Measurements from ENCODE around the gene CFAP206.
A peak's percentile ranks its signal among the peaks of the same experiment; 100 is the strongest.

CFAP206 gene, protein sequence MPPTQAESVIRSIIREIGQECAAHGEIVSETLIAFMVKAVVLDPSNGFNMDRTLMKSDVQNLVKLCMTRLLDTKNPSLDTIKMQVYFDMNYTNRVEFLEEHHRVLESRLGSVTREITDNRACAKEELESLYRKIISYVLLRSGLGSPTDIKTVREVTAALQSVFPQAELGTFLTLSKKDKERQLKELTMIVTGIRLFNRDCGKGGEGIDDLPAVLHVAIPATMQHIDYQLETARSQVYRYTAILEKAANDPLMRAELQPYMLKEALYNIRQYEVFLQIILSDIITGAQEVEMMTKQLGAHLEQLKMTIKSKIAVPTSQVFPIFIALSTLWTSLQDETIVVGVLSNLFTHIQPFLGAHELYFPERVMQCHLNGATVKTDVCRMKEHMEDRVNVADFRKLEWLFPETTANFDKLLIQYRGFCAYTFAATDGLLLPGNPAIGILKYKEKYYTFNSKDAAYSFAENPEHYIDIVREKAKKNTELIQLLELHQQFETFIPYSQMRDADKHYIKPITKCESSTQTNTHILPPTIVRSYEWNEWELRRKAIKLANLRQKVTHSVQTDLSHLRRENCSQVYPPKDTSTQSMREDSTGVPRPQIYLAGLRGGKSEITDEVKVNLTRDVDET

GRCh38 chr6:87407901-87408720 is at the start of gene CFAP206:
CFAP206 (plus strand) TSS chr6:87407972; CDS start chr6:87409840, 1,868 bp downstream.
- DNase-seq (ENCODE audit: low read depth): peak; percentile 58

DNA sequence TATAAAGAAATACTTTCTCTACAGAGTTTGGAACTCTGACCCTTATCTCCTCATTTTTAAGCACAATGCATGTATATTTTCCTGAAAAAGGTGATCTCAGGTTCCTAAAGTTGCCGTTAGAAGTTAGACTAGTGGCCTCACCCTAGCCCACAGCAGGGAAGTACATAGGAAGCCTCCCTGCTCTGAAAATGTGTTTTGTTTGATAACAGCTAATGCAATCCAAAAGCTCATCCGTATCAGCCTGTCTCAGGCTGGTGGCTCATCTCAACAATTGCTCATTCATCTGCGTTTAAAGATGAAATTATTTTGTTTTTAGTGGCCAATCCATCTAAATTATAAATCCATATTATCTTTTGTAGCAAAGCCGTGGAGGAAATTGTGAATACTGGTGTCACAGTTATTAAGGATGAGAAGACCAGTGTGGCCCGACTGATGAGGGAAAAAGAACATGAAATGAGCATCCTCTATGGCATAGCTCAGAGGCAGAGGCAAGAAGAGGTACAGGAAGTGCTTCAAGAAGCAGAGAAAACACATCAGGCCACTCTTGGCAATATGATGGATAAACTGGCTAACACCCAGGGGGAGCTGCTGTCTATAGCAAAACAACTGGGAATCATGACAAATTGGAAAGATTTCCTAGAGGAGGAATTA is 43.0 kb upstream of the CFAP206 start:
- DNase-seq (ENCODE audit: low read depth): no peak

- no peak for DNase-seq (ENCODE audit: low read depth)
Observed at GRCh38 chr6:87366072-87366827, 41.5 kb upstream of the CFAP206 start.

GRCh38 chr6:87366899-87367298 is 40.9 kb upstream of the CFAP206 start:
- no peak for DNase-seq (ENCODE audit: low read depth)

DNA sequence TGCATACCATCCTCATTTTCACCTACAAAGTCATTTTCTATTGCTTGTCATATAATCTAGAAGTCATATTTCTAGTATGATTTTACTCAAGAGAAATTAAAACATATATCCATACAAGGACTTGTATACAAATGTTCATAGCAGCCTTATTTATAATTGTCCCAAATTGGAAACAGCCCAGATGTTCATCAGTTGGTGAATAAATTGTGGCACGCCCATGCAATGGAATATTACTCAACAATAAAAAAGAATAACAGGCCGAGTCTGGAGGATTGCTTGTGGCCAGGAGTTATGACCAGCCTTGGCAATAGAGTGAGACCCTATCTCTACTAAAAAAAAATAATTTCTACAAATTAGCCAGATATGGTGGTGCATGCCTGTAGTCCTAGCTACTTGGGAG is 34.4 kb upstream of the CFAP206 start:
- no peak for DNase-seq (ENCODE audit: low read depth)

DNA sequence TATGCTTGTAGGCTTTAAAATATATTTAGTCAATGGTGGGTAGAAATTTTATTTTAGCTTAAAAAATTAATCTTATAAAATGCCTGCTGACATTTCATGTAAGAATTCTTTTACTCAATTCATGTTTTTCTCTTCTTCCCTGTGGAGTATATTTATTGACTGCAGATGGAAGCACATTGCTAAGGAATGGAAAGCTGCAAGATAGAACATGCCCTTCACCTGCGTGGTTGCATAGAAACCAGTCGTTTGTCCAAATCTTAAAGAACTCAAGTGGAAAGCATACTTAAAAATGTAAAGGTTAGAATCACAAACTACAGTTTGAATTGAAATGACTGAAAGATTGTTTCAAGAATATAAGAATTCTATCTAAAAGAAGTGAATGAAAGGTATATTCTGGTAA is 32.5 kb upstream of the CFAP206 start:
- DNase-seq (ENCODE audit: low read depth): no peak

DNA sequence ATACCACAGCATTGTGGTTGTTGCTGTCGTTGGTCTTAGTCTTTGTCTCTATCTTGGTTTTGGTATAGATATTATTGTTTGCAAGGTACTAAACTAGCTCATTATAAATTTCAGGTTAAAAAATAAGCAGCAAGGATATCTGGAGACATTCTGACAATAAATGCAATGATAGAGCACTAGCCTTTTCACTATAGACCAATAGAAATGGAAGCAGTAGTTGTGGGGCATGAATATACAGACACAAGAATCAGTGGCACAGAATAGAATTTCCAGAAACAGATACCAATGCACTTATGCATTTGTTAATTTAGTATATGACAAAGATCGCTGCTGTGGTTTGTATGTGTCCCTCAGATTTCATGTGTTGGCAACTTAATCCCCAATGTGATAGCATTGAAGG is 31.1 kb upstream of the CFAP206 start:
- DNase-seq (ENCODE audit: low read depth): no peak

GRCh38 chr6:87378947-87379346 is 28.8 kb upstream of the CFAP206 start:
- DNase-seq (ENCODE audit: low read depth): no peak

GRCh38 chr6:87382861-87383260 is 24.9 kb upstream of the CFAP206 start:
- no peak for DNase-seq (ENCODE audit: low read depth)

DNA sequence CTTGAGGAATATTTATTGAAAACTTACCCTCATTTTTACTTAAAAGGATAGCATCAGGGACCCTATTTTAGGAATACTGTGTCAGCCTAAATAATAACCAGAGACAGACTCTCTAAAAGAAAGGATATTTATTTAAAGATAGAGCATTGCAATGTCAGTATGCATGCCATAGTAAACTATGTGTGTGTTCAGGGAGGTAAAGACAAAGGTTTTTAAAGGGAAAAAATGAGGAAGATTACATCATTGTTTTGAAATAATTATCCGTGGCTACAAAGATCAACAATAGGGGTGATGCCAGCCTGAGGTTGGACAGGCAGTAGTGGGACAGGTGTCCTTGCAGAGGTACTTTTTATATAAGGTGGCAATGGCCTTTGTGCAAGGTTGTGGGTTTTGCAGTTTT is 23.7 kb upstream of the CFAP206 start:
- no peak for DNase-seq (ENCODE audit: low read depth)

DNA sequence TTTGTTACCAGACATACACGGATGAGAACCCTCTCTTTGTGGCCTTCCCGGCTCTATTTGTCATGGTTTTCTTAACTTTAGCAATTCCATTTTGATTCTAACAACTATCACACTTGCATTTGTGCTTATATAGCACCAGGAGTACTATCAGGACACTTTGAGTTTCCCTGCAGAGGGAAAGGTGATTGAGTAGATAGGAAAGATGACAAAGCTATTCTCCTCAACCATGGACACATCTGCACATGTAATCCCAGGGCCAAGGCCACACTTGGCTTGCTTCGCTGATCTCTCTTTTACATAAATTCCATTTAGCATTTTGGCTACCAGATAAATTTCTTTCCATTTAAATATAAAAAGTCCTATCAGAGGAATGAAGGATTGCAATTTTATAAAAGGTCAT is 23.3 kb upstream of the CFAP206 start:
- no peak for DNase-seq (ENCODE audit: low read depth)

GRCh38 chr6:87391334-87391733 is 16.4 kb upstream of the CFAP206 start:
- DNase-seq (ENCODE audit: low read depth): no peak

DNA sequence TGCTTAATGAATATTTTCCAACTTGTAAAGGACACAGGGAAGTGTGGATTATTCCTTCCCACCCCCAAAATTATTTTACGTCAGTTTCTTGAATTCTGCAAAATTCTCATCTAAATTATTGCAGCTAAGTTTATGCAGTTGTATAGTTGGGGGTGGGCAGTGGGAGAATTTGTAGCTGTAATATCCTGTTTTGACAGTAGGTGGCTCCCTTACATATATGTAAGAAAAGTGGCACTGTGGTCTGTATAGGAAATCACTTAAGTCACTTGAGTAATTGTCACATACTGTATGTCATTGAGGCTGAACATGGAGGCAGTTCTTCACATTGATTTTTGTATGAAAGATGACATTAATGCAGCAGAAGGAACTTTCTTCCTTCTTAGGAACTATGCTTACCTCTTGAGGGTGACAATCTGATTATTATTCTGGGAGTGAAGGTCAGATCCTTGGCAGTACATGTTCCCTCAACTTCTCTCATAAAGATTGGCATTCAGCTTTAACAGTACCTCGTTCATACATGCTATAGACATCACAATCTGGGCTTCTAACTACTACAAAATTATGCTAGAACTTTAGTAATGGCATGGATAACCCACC is 14.6 kb upstream of the CFAP206 start:
- peak; percentile 3 for DNase-seq (ENCODE audit: low read depth)

- DNase-seq (ENCODE audit: low read depth): no peak
Observed at GRCh38 chr6:87395431-87395830, 12.3 kb upstream of the CFAP206 start.

GRCh38 chr6:87396595-87397392 is 11.0 kb upstream of the CFAP206 start:
- no peak for DNase-seq (ENCODE audit: low read depth)

DNA sequence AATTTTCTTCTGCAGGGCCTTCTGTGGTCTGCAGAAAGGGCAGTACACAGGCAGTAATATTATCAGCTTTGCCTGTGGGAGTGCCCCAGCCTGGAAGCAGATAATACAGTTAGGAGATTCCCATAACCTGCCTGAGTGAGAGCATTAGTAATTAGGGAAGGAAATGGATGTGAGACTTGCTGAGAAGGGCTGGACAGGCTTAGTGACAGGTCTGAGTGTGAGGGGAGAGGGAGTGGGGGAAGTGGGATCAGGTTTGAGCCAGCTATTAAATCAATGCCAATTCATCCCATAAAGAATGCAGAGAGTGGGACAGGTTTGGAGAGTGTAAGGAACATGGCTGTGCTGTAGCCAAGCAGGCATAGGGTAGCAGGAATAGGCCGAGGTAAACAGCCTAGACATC is 10.1 kb upstream of the CFAP206 start:
- no peak for DNase-seq (ENCODE audit: low read depth)

GRCh38 chr6:87401832-87402231 is 5.9 kb upstream of the CFAP206 start:
- no peak for DNase-seq (ENCODE audit: low read depth)

- DNase-seq (ENCODE audit: low read depth): no peak
Observed at GRCh38 chr6:87407561-87407900, 241 bp upstream of the CFAP206 start.

DNA sequence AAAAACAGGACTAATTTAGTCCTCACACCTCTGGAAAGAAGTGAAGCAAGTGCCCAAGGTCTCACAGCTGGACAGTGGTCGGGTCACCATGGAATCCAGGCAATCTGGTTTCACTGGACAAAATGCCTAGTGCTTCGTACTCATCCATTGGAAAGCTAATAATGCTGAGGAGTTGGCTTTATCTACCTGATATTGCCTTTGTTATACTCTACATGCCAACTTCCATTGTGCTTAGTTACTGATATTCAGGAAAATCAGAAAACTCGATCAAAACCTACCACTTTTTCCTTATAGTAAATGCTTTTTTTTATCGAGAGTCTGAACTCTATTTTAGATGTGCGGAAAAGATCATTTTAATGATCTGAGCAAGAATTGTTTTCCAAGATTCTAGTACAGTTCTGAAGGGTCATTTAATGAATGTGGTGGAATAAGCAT is 966 bp downstream of the CFAP206 start:
- DNase-seq (ENCODE audit: low read depth): no peak

- no peak for DNase-seq (ENCODE audit: low read depth)
Observed at GRCh38 chr6:87419266-87419665, 11.5 kb downstream of the CFAP206 start.
